ENCODE measurements around the gene IL1RAP. TPM values are rescaled to one million over a fixed set of nuclear protein-coding genes. Genes with fewer than 3 reads are reported as not detected.

Gene IL1RAP
- total and polyA plus RNA-seq, 8 donors: 0.76 to 54.8 (median 6.3) TPM; not detected in 2

GRCh38 chr3:190619761-190620160 is 105.9 kb downstream of the IL1RAP start:
- TF ChIP-seq EP300 (IDR thresholded peaks at IDR 0.05) (no peak), CTCF (IDR thresholded peaks at IDR 0.05) (no peak), POLR2AphosphoS5 (IDR thresholded peaks at IDR 0.05) (no peak), POLR2A (IDR thresholded peaks at IDR 0.05) (no peak)
- intact Hi-C loops (cut with DNase I; ENCODE audit: low total_unique reads): no loop called here
- WGBS, 5 donors: 78 to 98% (median 90%) methylated on average over 2 of the region's 2 CpGs

GRCh38 chr3:190620886-190621608 is 107.2 kb downstream of the IL1RAP start:
- intact Hi-C loops (cut with DNase I; ENCODE audit: low total_unique reads): no loop called here

More at GRCh38 chr3:190619761-190620160, 105.9 kb downstream of the IL1RAP start:
- DNase-seq: no peak
- Histone ChIP-seq H3K36me3 (peaks cover 0 to 15% (median 12%) of the 10 kb centered on the region in 4 donors), H3K4me1 (peaks cover 0 to 12% (median 3%) of the 10 kb centered on the region in 4 donors), H3K27ac (no peak overlapping the region), H3K9me3 (no peaks in the 10 kb centered on the region), H3K27me3 (no peaks in the 10 kb centered on the region), H3K4me3 (no peak overlapping the region)

GRCh38 chr3:190621927-190622326 is 108.0 kb downstream of the IL1RAP start:
- WGBS, 5 donors: 77 to 87% (median 83%) methylated on average over 3 of the region's 3 CpGs
- Histone ChIP-seq H3K27me3 (no peaks in the 10 kb centered on the region), H3K27ac (no peak overlapping the region), H3K4me3 (no peak overlapping the region), H3K9me3 (no peaks in the 10 kb centered on the region), H3K4me1 (no peaks in the 10 kb centered on the region), H3K36me3 (peaks cover 0 to 19% (median 12%) of the 10 kb centered on the region in 4 donors)
- TF ChIP-seq CTCF (IDR thresholded peaks at IDR 0.05): no peak
- TF ChIP-seq POLR2A (IDR thresholded peaks at IDR 0.05): no peak
- no peak for TF ChIP-seq POLR2AphosphoS5 (IDR thresholded peaks at IDR 0.05)
- no peak for TF ChIP-seq EP300 (IDR thresholded peaks at IDR 0.05)
- intact Hi-C loops (cut with DNase I; ENCODE audit: low total_unique reads): no loop called here
- DNase-seq: no peak

More at GRCh38 chr3:190620886-190621608, 107.2 kb downstream of the IL1RAP start:
- H3K4me1 ChIP-seq: peaks cover 0 to 2% (median 0%) of the 10 kb centered on the region in 4 donors
- peaks cover 0 to 19% (median 12%) of the 10 kb centered on the region in 4 donors for H3K36me3 ChIP-seq
- DNase-seq: no peak
- H3K9me3 ChIP-seq: no peaks in the 10 kb centered on the region
- H3K4me3 ChIP-seq: no peak overlapping the region
- no peak overlapping the region for H3K27ac ChIP-seq
- TF ChIP-seq POLR2A (IDR thresholded peaks at IDR 0.05) (no peak), POLR2AphosphoS5 (IDR thresholded peaks at IDR 0.05) (no peak), EP300 (IDR thresholded peaks at IDR 0.05) (no peak), CTCF (IDR thresholded peaks at IDR 0.05) (no peak)
- 64 to 80% (median 71%) methylated on average over 1 of the region's 1 CpG for WGBS, 5 donors
- no peaks in the 10 kb centered on the region for H3K27me3 ChIP-seq

GRCh38 chr3:190624282-190624681 is 110.4 kb downstream of the IL1RAP start:
- H3K27me3 ChIP-seq: no peaks in the 10 kb centered on the region
- peaks cover 0 to 29% (median 15%) of the 10 kb centered on the region in 4 donors for H3K36me3 ChIP-seq
- no peak for DNase-seq
- H3K4me3 ChIP-seq: no peak overlapping the region
- 45 to 67% (median 49%) methylated on average over 5 of the region's 5 CpGs for WGBS, 5 donors
- no peaks in the 10 kb centered on the region for H3K4me1 ChIP-seq
- H3K9me3 ChIP-seq: no peaks in the 10 kb centered on the region
- TF ChIP-seq CTCF (IDR thresholded peaks at IDR 0.05) (no peak), EP300 (IDR thresholded peaks at IDR 0.05) (no peak), POLR2AphosphoS5 (IDR thresholded peaks at IDR 0.05) (no peak), POLR2A (IDR thresholded peaks at IDR 0.05) (no peak)
- intact Hi-C loops (cut with DNase I; ENCODE audit: low total_unique reads): no loop called here
- no peak overlapping the region for H3K27ac ChIP-seq
